Heart right ventricle (tissue), 16 donors: Measurements from ENCODE around the gene WFIKKN2. TPM values are rescaled to one million over a fixed set of nuclear protein-coding genes. Genes with fewer than 3 reads are reported as not detected.
A peak's percentile ranks its signal among the peaks of the same experiment; 100 is the strongest.

Experiments used
- ATAC-seq, 8 donors: fragments of 200-7000 bp; cut with Tn5 transposase; one replicate each; pipeline ENCODE4 v1.9.1; 2020; ENCODE audit warnings: mild to moderate bottlenecking in 8 of 8, moderate library complexity in 8 of 8, moderate number of reproducible peaks in 1 of 8
- DNase-seq, 2 donors: peaks; one replicate each; pipeline ENCODE4 v3.0.0-alpha.2; 2020
- H3K27ac ChIP-seq, 10 donors: fragments of 200-600 bp; sonication (generic) in 2 of 10; one replicate each; pipeline versions ENCODE4 v1.5.0 to v1.8.0; 2020 to 2022; ENCODE audit warnings: mild to moderate bottlenecking in 3 of 10
- H3K27me3 ChIP-seq, 7 donors: fragments of 200-600 bp; one replicate each; pipeline ENCODE4 v1.8.0; 2021 to 2022; ENCODE audit warnings: mild to moderate bottlenecking in 2 of 7
- H3K36me3 ChIP-seq, 9 donors: fragments of 200-600 bp; sonication (generic) in 1 of 9; one replicate each; pipeline versions ENCODE4 v1.5.0 to v1.8.0; 2020 to 2022; ENCODE audit warnings: mild to moderate bottlenecking in 2 of 9
- H3K4me1 ChIP-seq, 9 donors: fragments of 200-600 bp; sonication (generic) in 1 of 9; one replicate each; pipeline versions ENCODE4 v1.5.0 to v1.8.0; 2020 to 2022; ENCODE audit warnings: mild to moderate bottlenecking in 4 of 9
- H3K4me3 ChIP-seq, 10 donors: fragments of 200-600 bp; sonication (generic) in 2 of 10; one replicate each; pipeline versions ENCODE4 v1.5.0 to v1.8.0; 2020 to 2022; ENCODE audit warnings: mild to moderate bottlenecking in 7 of 10, moderate library complexity in 2 of 10
- H3K9me3 ChIP-seq, 11 donors: fragments of 200-600 bp in 10 of 11; sonication (generic) in 2 of 11; one replicate each; pipeline versions ENCODE4 v1.5.0 to v1.8.0; 2013 to 2022; ENCODE audit warnings: mild to moderate bottlenecking in 2 of 11, control low read depth in 1 of 11, moderate library complexity in 1 of 11
- CTCF ChIP-seq, 9 donors: fragments of 200-600 bp; sonication (generic) in 2 of 9; IDR thresholded peaks; one replicate each; pipeline versions ENCODE4 v1.5.0 to v1.8.0; 2021 to 2022; ENCODE audit warnings: antibody characterized with exemption in 9 of 9, mild to moderate bottlenecking in 5 of 9, moderate library complexity in 1 of 9
- WGBS, 2 donors: extraction: QIAGEN DNeasy Blood & Tissue Kit; methylation state at CpG; one replicate each; pipeline ENCODE4 v1.1.7; 2013; ENCODE audit warnings: inconsistent platforms in 1 of 2; 5-methylcytosine and 5-hydroxymethylcytosine counted together
- intact Hi-C, 10 donors: fragments of 100-400 bp; cut with DNase I; formaldehyde crosslinking; loops; one replicate each; pipeline versions ENCODE4 v1.11.1 to v1.14.2; 2022
- polyA plus RNA-seq, 2 donors: library from polyadenylated mRNA; stranded (reverse); fragments of 200-250 nt; gene quantifications; one replicate each; pipeline ENCODE4 v1.2.3, GENCODE V29; 2013
- total RNA-seq, 10 donors: library from RNA; stranded (reverse); fragmentation: NEBNext Ultra II Directional in 3 of 10; extraction: Animal tissue kit (Norgen Biotek cat#: 25700) in 3 of 10; gene quantifications; one replicate each; pipeline versions ENCODE4 v1.2.1 to v1.2.4, GENCODE V29; 2021 to 2023
- donor health status: Arrhythmogenic right ventricular cardiomyopathy.
- donor health status: ischemic (EF 13 %, LVEDD 7.1; RV severe dilation, severe dysfunction).
- donor health status: healthy with polysubstance abuse.
- donor health status: DM: no; HTN: yes; CAD: no.
- donor health status: DM: no; HTN: no; CAD: no.
- donor health status: ischemic (EF 25% LVEDD 6.9; RV normal size, moderate dysfunction).
- donor health status: ischemic (EF 25% LVEDD 5.7; RV mildly dilated, moderate dysfunction).
- donor health status: healthy.
- donor health status: DM: yes; HTN: yes; CAD: no.
- donor health status: Ischemic cardiomyopathy.
- donor health status: ischemic (EF 35%, LVEDD 5.7; RV mildly dilated, moderate dysfunction).
- donor health status: nonischemic (EF 11% LVEDD 7.7; RV severe dilation, severe dysfunction).
- donor health status: DM: yes; HTN: yes; CAD: no.
- donor health status: PGD.
- donor health status: ischemic (EF 29% LVEDD 5.4; RV normal size, mild dysfunction).
- donor health status: nonischemic (EF 23%, LVEDD 6.1; RV moderate dilation, normal function).

WFIKKN2 gene
- total and polyA plus RNA-seq, 12 donors, result 0.10 to 1.7 (median 0.49) TPM

- no peak overlapping the region for H3K27ac ChIP-seq
- H3K36me3 ChIP-seq, result no peaks in the 10 kb centered on the region
- intact Hi-C loops, result no loop called here
- H3K4me1 ChIP-seq, result peaks cover 2 to 41% (median 6%) of the 10 kb centered on the region in 9 donors
- H3K27me3 ChIP-seq, result peaks cover 0 to 14% (median 7%) of the 10 kb centered on the region in 7 donors
- WGBS, 2 donors, result 31 to 32% methylated on average over 38 of the region's 38 CpGs
- peak overlapping the region in 9 of 10 donors; percentile 4 to 49 (median 35) for H3K4me3 ChIP-seq
- no peaks in the 10 kb centered on the region for H3K9me3 ChIP-seq
- ATAC-seq (peak in 5 of 8 donors; percentile 9 to 43 (median 11)), DNase-seq (no peak)
- TF ChIP-seq CTCF (IDR thresholded peaks at IDR 0.05), result no peak
Measured at GRCh38 chr17:50834429-50835300, 721 bp upstream of the WFIKKN2 start.

- Histone ChIP-seq H3K4me1 (peaks cover 0 to 28% (median 6%) of the 10 kb centered on the region in 9 donors), H3K27ac (no peak overlapping the region), H3K4me3 (no peak overlapping the region), H3K9me3 (no peaks in the 10 kb centered on the region), H3K27me3 (peaks cover 0 to 14% (median 7%) of the 10 kb centered on the region in 7 donors), H3K36me3 (no peaks in the 10 kb centered on the region)
- WGBS, 2 donors, result 88 to 90% methylated on average over 11 of the region's 11 CpGs
- DNase-seq (no peak), ATAC-seq (no peak)
- intact Hi-C loops, result no loop called here
- TF ChIP-seq CTCF (IDR thresholded peaks at IDR 0.05), result no peak
Measured at GRCh38 chr17:50836826-50837225, 1.4 kb downstream of the WFIKKN2 start.

GRCh38 chr17:50837286-50837979, 2.0 kb downstream of the WFIKKN2 start:
- DNase-seq (no peak), ATAC-seq (peak in 2 of 8 donors; percentile 34)
- intact Hi-C loops, result no loop called here

More at GRCh38 chr17:50837286-50837979, 2.0 kb downstream of the WFIKKN2 start:
- H3K9me3 ChIP-seq, result no peaks in the 10 kb centered on the region
- H3K4me1 ChIP-seq, result peaks cover 0 to 27% (median 6%) of the 10 kb centered on the region in 9 donors
- H3K27ac ChIP-seq, result no peak overlapping the region
- TF ChIP-seq CTCF (IDR thresholded peaks at IDR 0.05), result no peak
- H3K4me3 ChIP-seq, result no peak overlapping the region
- peaks cover 0 to 14% (median 7%) of the 10 kb centered on the region in 7 donors for H3K27me3 ChIP-seq
- no peaks in the 10 kb centered on the region for H3K36me3 ChIP-seq
- WGBS, 2 donors, result 76 to 79% methylated on average over 7 of the region's 7 CpGs
